Glutamatergic neuron (in vitro differentiated cells): ENCODE measurements around the gene DHX35. TPM values are rescaled to one million over a fixed set of nuclear protein-coding genes. Genes with fewer than 3 reads are reported as not detected.

ENCODE experiments used
- DNase-seq: peaks from one replicate; pipeline ENCODE4 v3.0.0; 2022
- H3K27ac Mint-ChIP-seq: one replicate; pipeline ENCODE4 v1.8.0; 2020; ENCODE audit warnings: mild to moderate bottlenecking, mixed read lengths, inconsistent platforms; ENCODE audit not compliant: unreplicated experiment
- H3K27me3 Mint-ChIP-seq: one replicate; pipeline ENCODE4 v1.8.0; 2020; ENCODE audit warnings: mild to moderate bottlenecking, moderate library complexity, mixed read lengths, inconsistent platforms; ENCODE audit not compliant: unreplicated experiment
- H3K36me3 Mint-ChIP-seq: one replicate; pipeline ENCODE4 v1.8.0; 2020; ENCODE audit warnings: mild to moderate bottlenecking, mixed read lengths, inconsistent platforms; ENCODE audit not compliant: unreplicated experiment
- H3K4me1 Mint-ChIP-seq: one replicate; pipeline ENCODE4 v1.8.0; 2020; ENCODE audit warnings: mild to moderate bottlenecking, low read depth, mixed read lengths, inconsistent platforms; ENCODE audit not compliant: unreplicated experiment
- H3K4me3 Mint-ChIP-seq: one replicate; pipeline ENCODE4 v1.8.0; 2020; ENCODE audit warnings: mild to moderate bottlenecking, mixed read lengths, inconsistent platforms; ENCODE audit not compliant: unreplicated experiment
- H3K9me3 Mint-ChIP-seq: one replicate; pipeline ENCODE4 v1.8.0; 2020; ENCODE audit warnings: mild to moderate bottlenecking, moderate library complexity, mixed read lengths, inconsistent platforms; ENCODE audit not compliant: unreplicated experiment
- total RNA-seq: library from RNA; stranded (reverse); fragmentation: NEBNext Ultra II Directional; extraction: Animal tissue kit (Norgen Biotek cat#: 25700); gene quantifications from one replicate; pipeline ENCODE4 v1.2.1, GENCODE V29; 2021; ENCODE audit not compliant: unreplicated experiment
- TF ChIP-seq, protein P1 (sequence below): fragments of 200-600 bp; sonication (generic); IDR thresholded peaks from one replicate; pipeline ENCODE4 v1.5.0; 2021; ENCODE audit not compliant: partially characterized antibody, unreplicated experiment

DHX35 gene
- total RNA-seq, 1 donor from 2014 or later: 12.0 TPM

DNA sequence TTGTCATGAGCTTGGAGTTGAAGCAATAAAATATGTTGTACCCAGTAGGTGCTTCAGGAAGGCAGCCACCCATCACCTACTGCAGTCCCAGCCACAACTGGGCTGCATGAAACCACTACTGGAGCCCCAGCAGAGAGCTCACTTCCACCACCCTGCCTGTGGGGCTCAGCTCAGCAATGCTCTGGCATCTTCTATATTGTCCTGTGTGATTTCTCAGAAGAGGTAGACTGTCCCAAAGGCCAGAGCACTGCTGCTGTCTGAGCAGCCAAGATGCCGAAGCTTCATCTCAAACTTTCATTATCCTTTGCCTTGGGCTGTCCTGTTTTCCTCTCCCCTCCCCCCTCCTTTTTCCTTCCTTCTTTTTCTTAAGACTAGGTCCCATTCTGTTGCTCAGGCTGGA lies 126.9 kb downstream of the DHX35 start:
- Mint-ChIP-seq H3K4me3 (no peak overlapping the region), H3K27ac (no peak overlapping the region), H3K9me3 (peaks cover 14% of the 10 kb centered on the region), H3K36me3 (peaks cover 11% of the 10 kb centered on the region), H3K27me3 (peaks cover 12% of the 10 kb centered on the region), H3K4me1 (peaks cover 3% of the 10 kb centered on the region)
- no peak for DNase-seq
- TF ChIP-seq, protein P1, sequence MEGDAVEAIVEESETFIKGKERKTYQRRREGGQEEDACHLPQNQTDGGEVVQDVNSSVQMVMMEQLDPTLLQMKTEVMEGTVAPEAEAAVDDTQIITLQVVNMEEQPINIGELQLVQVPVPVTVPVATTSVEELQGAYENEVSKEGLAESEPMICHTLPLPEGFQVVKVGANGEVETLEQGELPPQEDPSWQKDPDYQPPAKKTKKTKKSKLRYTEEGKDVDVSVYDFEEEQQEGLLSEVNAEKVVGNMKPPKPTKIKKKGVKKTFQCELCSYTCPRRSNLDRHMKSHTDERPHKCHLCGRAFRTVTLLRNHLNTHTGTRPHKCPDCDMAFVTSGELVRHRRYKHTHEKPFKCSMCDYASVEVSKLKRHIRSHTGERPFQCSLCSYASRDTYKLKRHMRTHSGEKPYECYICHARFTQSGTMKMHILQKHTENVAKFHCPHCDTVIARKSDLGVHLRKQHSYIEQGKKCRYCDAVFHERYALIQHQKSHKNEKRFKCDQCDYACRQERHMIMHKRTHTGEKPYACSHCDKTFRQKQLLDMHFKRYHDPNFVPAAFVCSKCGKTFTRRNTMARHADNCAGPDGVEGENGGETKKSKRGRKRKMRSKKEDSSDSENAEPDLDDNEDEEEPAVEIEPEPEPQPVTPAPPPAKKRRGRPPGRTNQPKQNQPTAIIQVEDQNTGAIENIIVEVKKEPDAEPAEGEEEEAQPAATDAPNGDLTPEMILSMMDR: no peak

Other genes starting within 250 kb of the DHX35 start
- 0.59 TPM for gene SLC32A1, start 237.9 kb upstream of the DHX35 start, total RNA-seq
- gene ACTR5, start 213.9 kb upstream of the DHX35 start, total RNA-seq: 10.1 TPM
- gene PPP1R16B, start 156.6 kb upstream of the DHX35 start, total RNA-seq: 5.3 TPM
- gene FAM83D, start 35.9 kb upstream of the DHX35 start, total RNA-seq: 4.9 TPM